GM12874 (cell line): ENCODE results near the gene GAS6.

Experiments
- TF ChIP-seq, protein P1 (sequence below): IDR thresholded peaks from 2 replicates; pipeline ENCODE4 v1.5.1; 2011; ENCODE audit warnings: low read depth, mild to moderate bottlenecking, control low read depth, low read length, moderate library complexity; ENCODE audit not compliant: insufficient read depth

GAS6 gene

DNA sequence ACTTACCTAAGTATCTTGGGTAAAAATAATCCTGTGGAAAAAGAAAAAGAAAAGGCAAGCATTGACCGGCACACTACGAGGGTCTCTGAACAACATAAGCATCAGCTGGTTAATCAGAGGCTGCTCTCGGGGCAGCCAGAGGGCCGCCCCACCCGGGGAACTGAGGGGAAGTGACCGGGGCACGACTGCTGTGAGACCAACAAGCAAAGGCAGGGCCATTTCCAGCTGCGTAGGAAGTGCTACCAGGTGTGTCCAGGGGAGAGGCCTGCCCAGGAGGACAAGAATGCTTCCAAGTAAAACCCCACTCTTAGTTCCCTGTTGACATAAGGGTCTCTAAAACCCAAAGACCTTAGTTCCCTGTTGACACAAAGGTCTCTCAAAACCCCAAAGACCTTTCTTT lies 15.9 kb downstream of the GAS6 start:
- TF ChIP-seq, protein P1, sequence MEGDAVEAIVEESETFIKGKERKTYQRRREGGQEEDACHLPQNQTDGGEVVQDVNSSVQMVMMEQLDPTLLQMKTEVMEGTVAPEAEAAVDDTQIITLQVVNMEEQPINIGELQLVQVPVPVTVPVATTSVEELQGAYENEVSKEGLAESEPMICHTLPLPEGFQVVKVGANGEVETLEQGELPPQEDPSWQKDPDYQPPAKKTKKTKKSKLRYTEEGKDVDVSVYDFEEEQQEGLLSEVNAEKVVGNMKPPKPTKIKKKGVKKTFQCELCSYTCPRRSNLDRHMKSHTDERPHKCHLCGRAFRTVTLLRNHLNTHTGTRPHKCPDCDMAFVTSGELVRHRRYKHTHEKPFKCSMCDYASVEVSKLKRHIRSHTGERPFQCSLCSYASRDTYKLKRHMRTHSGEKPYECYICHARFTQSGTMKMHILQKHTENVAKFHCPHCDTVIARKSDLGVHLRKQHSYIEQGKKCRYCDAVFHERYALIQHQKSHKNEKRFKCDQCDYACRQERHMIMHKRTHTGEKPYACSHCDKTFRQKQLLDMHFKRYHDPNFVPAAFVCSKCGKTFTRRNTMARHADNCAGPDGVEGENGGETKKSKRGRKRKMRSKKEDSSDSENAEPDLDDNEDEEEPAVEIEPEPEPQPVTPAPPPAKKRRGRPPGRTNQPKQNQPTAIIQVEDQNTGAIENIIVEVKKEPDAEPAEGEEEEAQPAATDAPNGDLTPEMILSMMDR = no peak

- TF ChIP-seq, protein P1 = no peak
Measured at GRCh38 chr13:113846636-113847318, 17.1 kb downstream of the GAS6 start.

GRCh38 chr13:113845723-113846635 lies 17.9 kb downstream of the GAS6 start:
- TF ChIP-seq, protein P1 = no peak

DNA sequence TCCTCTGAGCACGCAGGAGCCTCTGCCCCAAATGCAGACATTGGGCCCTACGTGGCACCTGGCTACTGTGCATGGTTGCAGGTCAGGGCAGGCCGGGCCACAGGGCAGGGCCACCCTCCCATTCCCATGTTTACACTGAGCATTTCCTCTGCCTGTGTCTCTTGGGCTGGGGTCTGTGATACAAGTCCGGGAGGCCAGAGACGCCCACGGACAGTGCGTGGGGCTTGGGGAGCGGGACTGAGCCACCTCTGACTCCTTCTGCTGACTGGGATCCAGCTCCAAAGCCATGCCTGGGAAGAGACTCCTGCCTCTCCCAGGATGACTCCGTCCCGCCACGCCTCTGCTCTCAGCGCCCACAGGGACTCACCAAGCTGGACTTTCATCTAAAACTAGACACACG lies 18.8 kb downstream of the GAS6 start:
- TF ChIP-seq, protein P1 = no peak

- TF ChIP-seq, protein P1 = no peak
Measured at GRCh38 chr13:113843864-113844556, 19.9 kb downstream of the GAS6 start.

DNA sequence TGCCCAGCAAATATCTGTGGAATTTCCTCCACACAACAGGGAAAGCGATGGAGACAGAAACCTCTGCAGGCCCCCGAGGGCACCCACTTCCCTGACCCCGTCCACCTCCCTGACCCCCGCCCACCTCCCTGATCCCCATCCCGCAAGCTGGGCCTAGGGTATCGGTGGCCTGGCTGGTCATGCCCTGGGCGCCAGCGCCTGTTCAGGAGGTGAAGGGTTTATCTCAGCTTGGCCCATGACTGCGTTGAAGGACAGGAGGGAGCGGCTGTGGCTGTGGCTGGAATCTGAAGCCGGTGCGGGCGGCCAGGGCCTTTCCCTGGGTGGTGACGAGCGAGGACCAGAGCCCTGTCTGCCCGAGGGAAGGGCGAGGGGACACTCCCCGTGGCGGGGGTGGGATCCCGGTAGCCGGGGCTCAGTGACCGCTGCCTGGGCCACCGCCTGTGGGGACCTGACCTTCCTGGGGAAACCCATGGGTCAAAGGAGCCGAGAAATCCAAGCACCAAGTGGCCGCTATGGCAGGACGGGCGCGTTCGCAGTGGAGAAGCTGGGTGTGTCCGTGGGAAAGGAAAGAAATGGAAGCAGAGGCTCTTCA lies 20.7 kb downstream of the GAS6 start:
- TF ChIP-seq, protein P1 = no peak
